Caco-2 (cell line): ENCODE results near the gene GPR17. TPM values are rescaled to one million over a fixed set of nuclear protein-coding genes. Genes with fewer than 3 reads are reported as not detected.

Experiments
- BruUV-seq: library from RNA; stranded (reverse); fragments of 400-500 nt; replicated peaks from 2 replicates; lab custom pipeline; 2021; lab: Mats Ljungman, UMichigan
- CTCF ChIA-PET: fragments of 300-600 bp; sonication (Branson Sonifier 250); formaldehyde crosslinking; loops from one replicate; lab custom pipeline; 2022; ENCODE audit warnings: antibody characterized with exemption; lab: Charles Lee
- POLR2A ChIA-PET: fragments of 300-600 bp; sonication (Branson Sonifier 250); formaldehyde crosslinking; loops from one replicate; lab custom pipeline; 2022; ENCODE audit warnings: antibody characterized with exemption; lab: Charles Lee
- DNase-seq, 2 experiments: peaks; one replicate each; pipeline versions ENCODE4 v3.0.0 to v3.0.0-alpha.2; 2020 to 2022
- H3K27me3 ChIP-seq: replicated peaks from 2 replicates; pipeline ENCODE4 v1.6.0; 2011; ENCODE audit warnings: low read length; ENCODE audit not compliant: control insufficient read depth, insufficient read depth
- H3K36me3 ChIP-seq: 2 replicates; pipeline ENCODE4 v1.5.1; 2011; ENCODE audit warnings: low read length; ENCODE audit not compliant: control insufficient read depth, insufficient read depth
- H3K4me1 ChIP-seq: fragments of 250-450 bp; sonication (Bioruptor Pico); 2 replicates; pipeline ENCODE4 v1.5.1; 2020; ENCODE audit warnings: mild to moderate bottlenecking
- H3K4me3 ChIP-seq: 2 replicates; pipeline ENCODE4 v1.5.1; 2011; ENCODE audit warnings: low read depth, mild to moderate bottlenecking, control low read depth, low read length
- H3K9me3 ChIP-seq: fragments of 250-450 bp; sonication (Bioruptor Pico); 2 replicates; pipeline ENCODE4 v1.5.1; 2020; ENCODE audit warnings: mild to moderate bottlenecking, moderate library complexity
- H3K27ac Mint-ChIP-seq: one replicate; pipeline ENCODE4 v1.8.0; 2022; ENCODE audit warnings: mixed read lengths; ENCODE audit not compliant: unreplicated experiment
- H3K27me3 Mint-ChIP-seq: one replicate; pipeline ENCODE4 v1.8.0; 2022; ENCODE audit warnings: mixed read lengths; ENCODE audit not compliant: insufficient read depth, unreplicated experiment
- H3K36me3 Mint-ChIP-seq: one replicate; pipeline ENCODE4 v1.8.0; 2022; ENCODE audit warnings: mild to moderate bottlenecking, mixed read lengths; ENCODE audit not compliant: insufficient read depth, unreplicated experiment
- H3K4me1 Mint-ChIP-seq: one replicate; pipeline ENCODE4 v1.8.0; 2022; ENCODE audit warnings: low read depth, mixed read lengths; ENCODE audit not compliant: unreplicated experiment
- H3K4me3 Mint-ChIP-seq: one replicate; pipeline ENCODE4 v1.8.0; 2022; ENCODE audit warnings: mild to moderate bottlenecking, moderate library complexity, mixed read lengths; ENCODE audit not compliant: unreplicated experiment
- H3K9me3 Mint-ChIP-seq: one replicate; pipeline ENCODE4 v1.8.0; 2022; ENCODE audit warnings: mixed read lengths; ENCODE audit not compliant: unreplicated experiment
- intact Hi-C: fragments of 100-400 bp; cut with micrococcal nuclease; formaldehyde crosslinking; loops from one replicate; pipeline ENCODE4 v1.10.0; 2022; ENCODE audit not compliant: unreplicated experiment
- total RNA-seq: library from RNA; stranded (reverse); gene quantifications from 2 replicates; pipeline ENCODE4 v1.2.3, GENCODE V29; 2022
- TF ChIP-seq, protein P1 (sequence below), 2 experiments: fragments of 200-600 bp in 1 of 2; IDR thresholded peaks; 1 replicate in 1 of 2; 2 replicates in 1 of 2; pipeline versions ENCODE4 v1.5.1 to v1.8.0; 2011 to 2022; ENCODE audit warnings: antibody characterized with exemption in 1 of 2, control low read depth in 1 of 2, inconsistent platforms in 1 of 2, low read depth in 1 of 2, low read length in 1 of 2, mild to moderate bottlenecking in 1 of 2, moderate library complexity in 1 of 2; ENCODE audit not compliant: insufficient read depth in 1 of 2, severe bottlenecking in 1 of 2, unreplicated experiment in 1 of 2

GPR17 gene
- total RNA-seq, 1 experiment from 2014 or later: not detected

DNA sequence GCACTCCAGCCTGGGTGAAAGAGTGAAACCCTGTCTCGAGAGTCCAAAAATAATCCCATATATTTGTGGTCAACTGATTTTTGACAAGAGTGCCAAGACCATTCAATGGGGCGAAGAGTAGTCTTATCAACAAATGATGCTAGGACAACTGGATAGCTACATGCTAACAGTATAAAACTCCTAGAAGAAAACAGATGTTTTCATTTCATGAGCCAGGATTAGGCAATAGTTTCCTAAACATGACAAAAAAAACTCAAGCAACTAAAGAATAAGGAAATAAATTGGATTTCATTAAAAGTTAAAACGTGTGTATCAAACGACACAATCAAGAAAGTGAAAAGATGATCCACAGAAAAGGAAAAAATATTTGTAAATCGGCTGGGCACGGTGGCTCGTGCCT is 23.1 kb downstream of the GPR17 start:
- Mint-ChIP-seq H3K9me3 (no peaks in the 10 kb centered on the region), H3K27me3 (no peaks in the 10 kb centered on the region), H3K36me3 (no peaks in the 10 kb centered on the region), H3K4me3 (no peak overlapping the region), H3K4me1 (no peaks in the 10 kb centered on the region), H3K27ac (no peak overlapping the region)
- Histone ChIP-seq H3K4me1 (peaks cover under 1% of the 10 kb centered on the region; the same call in 1 of the 2 replicates), H3K9me3 (0 out of 2 replicates have a peak, but pooled peaks cover 8% of the 10 kb centered on the region), H3K27me3 (no peaks in the 10 kb centered on the region), H3K36me3 (no peaks in the 10 kb centered on the region), H3K4me3 (no peak overlapping the region)
- no peak for DNase-seq
- ChIA-PET CTCF (no interaction called here), POLR2A (no interaction called here)
- TF ChIP-seq, protein P1, sequence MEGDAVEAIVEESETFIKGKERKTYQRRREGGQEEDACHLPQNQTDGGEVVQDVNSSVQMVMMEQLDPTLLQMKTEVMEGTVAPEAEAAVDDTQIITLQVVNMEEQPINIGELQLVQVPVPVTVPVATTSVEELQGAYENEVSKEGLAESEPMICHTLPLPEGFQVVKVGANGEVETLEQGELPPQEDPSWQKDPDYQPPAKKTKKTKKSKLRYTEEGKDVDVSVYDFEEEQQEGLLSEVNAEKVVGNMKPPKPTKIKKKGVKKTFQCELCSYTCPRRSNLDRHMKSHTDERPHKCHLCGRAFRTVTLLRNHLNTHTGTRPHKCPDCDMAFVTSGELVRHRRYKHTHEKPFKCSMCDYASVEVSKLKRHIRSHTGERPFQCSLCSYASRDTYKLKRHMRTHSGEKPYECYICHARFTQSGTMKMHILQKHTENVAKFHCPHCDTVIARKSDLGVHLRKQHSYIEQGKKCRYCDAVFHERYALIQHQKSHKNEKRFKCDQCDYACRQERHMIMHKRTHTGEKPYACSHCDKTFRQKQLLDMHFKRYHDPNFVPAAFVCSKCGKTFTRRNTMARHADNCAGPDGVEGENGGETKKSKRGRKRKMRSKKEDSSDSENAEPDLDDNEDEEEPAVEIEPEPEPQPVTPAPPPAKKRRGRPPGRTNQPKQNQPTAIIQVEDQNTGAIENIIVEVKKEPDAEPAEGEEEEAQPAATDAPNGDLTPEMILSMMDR (IDR thresholded peaks at IDR 0.05; ENCODE audit: insufficient read depth in 1 of 2, low read depth in 1 of 2, low read length in 1 of 2, severe bottlenecking in 1 of 2, unreplicated experiment in 1 of 2): no peak
- intact Hi-C loops: no loop called here
- BruUV-seq: no TSS peak

DNA sequence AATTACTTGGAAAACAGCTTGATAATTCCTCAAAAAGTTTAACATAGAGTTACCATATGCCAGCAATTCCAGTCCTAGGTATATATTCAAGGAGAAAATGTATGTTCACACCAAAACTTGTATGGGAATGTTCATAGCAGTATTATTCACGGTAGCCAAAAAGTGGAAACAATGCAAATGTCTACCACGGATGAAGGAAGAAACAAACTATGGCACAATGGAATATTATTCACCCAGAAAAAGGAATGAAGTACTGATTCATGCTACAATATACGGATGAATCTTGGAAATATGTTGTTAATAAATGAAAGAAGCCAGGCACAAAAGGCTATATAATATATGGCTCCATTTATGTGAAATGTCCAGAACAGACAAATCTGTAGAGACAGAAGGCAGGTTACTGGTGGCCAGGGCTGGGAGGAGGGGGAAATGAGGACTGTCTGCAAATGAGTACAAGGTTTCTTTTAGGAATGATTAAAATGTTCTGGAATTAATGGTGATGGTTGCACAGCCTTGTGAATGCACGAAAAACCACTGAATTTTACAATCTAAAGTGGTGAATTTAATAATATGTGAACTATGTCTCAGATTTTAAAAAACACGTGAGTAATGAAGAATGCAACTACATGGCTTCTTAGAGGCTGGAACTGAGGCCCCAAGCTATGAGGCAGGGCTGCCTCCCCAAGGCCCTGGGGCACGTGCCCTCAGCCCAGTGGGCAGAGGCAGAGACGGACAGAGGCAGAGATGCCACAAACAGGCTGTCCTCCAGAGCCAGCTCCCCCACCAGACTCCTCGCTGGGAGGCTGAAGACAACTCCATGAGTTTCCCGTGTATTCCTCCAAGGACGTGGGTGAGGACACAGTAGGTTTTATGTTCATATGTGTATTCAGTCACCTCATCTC is 24.4 kb downstream of the GPR17 start:
- no peaks in the 10 kb centered on the region for H3K36me3 Mint-ChIP-seq
- peaks cover 6% of the 10 kb centered on the region; the same call in 1 of the 2 replicates for H3K4me1 ChIP-seq
- POLR2A ChIA-PET: no interaction called here
- DNase-seq: no peak
- CTCF ChIA-PET: no interaction called here
- BruUV-seq: no TSS peak
- TF ChIP-seq, protein P1 (IDR thresholded peaks at IDR 0.05; ENCODE audit: insufficient read depth in 1 of 2, low read depth in 1 of 2, low read length in 1 of 2, severe bottlenecking in 1 of 2, unreplicated experiment in 1 of 2): no peak
- no peaks in the 10 kb centered on the region for H3K4me1 Mint-ChIP-seq
- no peaks in the 10 kb centered on the region for H3K9me3 Mint-ChIP-seq
- no peaks in the 10 kb centered on the region for H3K36me3 ChIP-seq
- no peaks in the 10 kb centered on the region; the same call in 1 of the 2 replicates for H3K27me3 ChIP-seq
- no peaks in the 10 kb centered on the region for H3K27me3 Mint-ChIP-seq
- intact Hi-C loops: no loop called here
- H3K27ac Mint-ChIP-seq: no peak overlapping the region
- no peak overlapping the region for H3K4me3 Mint-ChIP-seq
- no peak overlapping the region for H3K4me3 ChIP-seq
- 0 out of 2 replicates have a peak, but pooled peaks cover 8% of the 10 kb centered on the region for H3K9me3 ChIP-seq

DNA sequence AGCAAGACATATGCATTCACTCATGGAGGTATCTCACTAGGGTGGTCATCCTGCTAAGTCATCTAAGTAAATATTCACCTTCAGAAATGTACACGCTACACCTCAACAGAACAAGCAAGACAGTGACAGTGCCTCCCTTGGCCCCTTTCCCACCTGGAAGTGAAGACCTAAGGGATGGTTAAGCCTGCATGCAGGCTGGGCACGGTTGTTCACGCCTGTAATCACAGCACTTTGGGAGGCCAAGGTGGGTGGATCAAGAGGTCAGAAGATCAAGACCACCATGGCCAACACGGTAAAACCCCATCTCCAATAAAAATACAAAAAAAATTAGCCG is 25.0 kb downstream of the GPR17 start:
- POLR2A ChIA-PET: no interaction called here
- Mint-ChIP-seq H3K36me3 (no peaks in the 10 kb centered on the region), H3K9me3 (no peaks in the 10 kb centered on the region), H3K4me3 (no peak overlapping the region), H3K4me1 (no peaks in the 10 kb centered on the region), H3K27ac (no peak overlapping the region), H3K27me3 (peaks cover under 1% of the 10 kb centered on the region)
- H3K9me3 ChIP-seq: 0 out of 2 replicates have a peak, but pooled peaks cover 8% of the 10 kb centered on the region
- intact Hi-C loops: no loop called here
- TF ChIP-seq, protein P1 (IDR thresholded peaks at IDR 0.05; ENCODE audit: insufficient read depth in 1 of 2, low read depth in 1 of 2, low read length in 1 of 2, severe bottlenecking in 1 of 2, unreplicated experiment in 1 of 2): no peak
- peaks cover 6% of the 10 kb centered on the region; the same call in 1 of the 2 replicates for H3K4me1 ChIP-seq
- CTCF ChIA-PET: no interaction called here
- DNase-seq: no peak
- no peak overlapping the region for H3K4me3 ChIP-seq
- no TSS peak for BruUV-seq
- H3K36me3 ChIP-seq: no peaks in the 10 kb centered on the region
- no peaks in the 10 kb centered on the region; the same call in 1 of the 2 replicates for H3K27me3 ChIP-seq
